NCI-H1048 (cell line): ENCODE measurements around the gene NECAB2.
A peak's percentile ranks its signal among the peaks of the same experiment; 100 is the strongest.

ENCODE experiments used
- DNase-seq: peaks from one replicate; lab custom pipeline; 2025; lab: John Stamatoyannopoulos, UW

NECAB2 gene

DNA sequence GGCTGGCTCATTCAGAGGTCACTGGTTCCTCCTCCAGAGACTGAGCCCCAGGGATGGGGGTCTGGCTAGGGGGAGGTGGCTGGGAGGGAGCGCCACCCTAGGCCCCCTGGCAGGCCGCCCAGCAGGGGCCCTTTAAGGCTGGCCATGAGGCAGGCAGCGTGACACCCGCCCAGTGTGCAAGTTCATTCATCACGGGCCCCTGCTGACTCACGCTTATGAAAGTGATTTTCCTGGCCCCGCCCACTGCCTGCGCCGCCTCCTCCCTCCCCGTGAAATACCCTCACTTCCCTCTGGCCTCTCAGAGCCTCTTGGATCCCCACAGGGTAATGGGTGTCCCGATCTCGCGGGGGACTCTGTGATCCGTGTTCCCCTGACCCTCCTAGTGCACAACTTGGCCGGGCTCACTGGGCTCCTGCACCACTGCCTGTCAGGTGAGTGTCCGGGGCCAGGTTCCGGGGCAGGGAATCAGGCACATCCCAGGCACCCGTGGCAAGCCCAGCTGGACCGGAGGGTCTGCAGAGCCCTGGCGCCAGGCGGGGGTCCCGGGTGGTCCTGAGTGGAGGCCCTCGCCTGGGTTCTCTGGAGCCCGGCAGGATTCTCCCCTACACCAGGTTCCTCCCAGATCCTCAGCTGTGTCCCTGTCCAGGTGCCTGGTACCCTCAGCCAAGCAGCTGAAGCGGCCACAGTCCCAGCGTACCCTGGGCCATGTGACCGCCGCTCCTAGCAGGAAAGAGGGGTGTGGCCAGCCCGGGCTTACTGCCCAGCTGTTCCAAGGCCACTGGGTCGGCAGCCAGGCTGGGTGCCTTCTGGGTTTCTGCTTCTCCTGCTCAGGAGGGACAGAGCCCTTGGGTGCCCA is 14.9 kb upstream of the NECAB2 start, which contains the start of gene OSGIN1:
Gene OSGIN1 (plus strand): TSS at position 301 of the 856 bp plus-strand sequence. CDS start 4,432 bp downstream, outside the sequence.
- DNase-seq: peak; percentile 31

DNA sequence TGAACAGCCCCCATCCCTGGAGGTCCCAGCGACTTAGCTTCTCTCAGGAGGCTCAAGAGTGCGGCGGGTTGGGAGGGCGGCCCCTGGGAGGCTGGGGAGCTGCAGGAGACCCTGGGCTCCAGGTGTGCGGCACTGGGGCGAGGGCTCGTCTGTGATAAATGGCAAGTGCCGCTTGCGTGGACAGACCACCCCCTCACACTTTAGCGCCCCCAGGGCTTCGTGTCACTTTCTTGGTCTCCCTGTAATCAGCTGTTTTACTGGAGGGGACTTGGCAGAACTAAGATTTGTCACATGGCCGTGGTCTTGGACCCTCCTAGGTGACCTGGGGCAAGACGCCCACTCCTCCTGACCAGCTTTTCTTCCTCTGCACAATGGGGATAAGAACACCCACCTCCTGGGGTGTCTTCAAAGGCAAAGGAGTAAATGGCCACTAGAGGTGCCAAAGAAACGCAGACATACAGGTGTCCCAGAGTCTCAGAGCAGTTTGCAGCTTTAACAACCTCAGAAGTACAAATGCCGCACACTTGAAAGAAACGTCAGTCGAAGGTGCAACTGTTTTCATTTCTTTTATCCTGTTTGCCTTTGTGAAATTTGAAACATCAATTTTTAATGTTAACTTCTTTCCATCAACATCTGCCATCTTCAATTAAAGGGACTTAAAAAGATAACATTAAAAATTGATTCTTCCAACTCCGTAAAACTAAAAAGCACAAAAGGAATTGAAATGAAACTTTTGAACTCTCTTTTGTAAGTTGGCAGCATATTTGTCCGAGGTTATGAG is 14.1 kb upstream of the NECAB2 start:
- no peak for DNase-seq

GRCh38 chr16:83954577-83955016 is 13.4 kb upstream of the NECAB2 start:
- DNase-seq: no peak

DNA sequence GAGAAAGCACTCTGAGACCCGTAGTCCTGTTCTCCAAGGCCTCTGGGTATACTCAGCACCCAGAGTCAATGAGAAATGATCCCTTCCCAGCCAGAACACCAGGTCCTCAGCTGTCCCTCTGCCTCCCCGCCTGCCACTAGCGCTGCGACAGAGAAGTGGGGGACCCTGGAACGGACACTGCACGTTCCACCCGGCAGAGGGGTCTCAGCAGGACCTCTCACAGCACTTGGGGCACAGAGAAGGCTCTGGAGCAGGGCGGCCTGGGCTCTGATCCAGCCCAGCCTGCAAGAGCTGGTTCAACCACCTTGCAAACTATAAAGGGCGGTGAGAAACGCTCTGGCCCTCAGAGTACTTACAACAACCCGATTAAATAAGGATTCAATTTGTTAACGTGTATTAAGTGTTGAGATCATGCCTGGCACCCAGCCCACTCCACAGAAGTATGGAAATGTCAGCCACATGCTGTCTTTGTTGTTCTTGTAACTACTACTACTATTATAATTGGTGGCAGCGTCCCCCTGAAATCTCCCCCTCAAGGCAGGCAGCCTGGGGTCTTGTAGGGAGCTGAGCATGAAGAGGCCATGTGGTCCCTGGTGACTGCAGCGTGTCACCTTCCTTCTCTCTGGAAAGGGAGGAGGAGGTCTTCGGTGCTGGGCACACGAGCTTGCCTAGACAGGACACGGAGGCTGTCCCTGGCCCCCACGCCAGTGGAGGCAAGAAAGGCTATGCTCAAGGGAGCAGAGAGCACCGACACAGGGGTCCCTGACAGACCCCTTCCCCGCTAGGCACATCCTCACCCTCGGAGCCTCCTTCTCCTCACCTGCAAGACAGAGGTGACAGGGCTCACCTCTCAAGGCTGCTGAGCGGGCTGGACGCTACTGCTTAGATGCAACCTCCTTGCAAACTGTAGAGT is 12.6 kb upstream of the NECAB2 start:
- DNase-seq: no peak

- DNase-seq: no peak
Observed at GRCh38 chr16:83956336-83957289, 11.4 kb upstream of the NECAB2 start.

DNA sequence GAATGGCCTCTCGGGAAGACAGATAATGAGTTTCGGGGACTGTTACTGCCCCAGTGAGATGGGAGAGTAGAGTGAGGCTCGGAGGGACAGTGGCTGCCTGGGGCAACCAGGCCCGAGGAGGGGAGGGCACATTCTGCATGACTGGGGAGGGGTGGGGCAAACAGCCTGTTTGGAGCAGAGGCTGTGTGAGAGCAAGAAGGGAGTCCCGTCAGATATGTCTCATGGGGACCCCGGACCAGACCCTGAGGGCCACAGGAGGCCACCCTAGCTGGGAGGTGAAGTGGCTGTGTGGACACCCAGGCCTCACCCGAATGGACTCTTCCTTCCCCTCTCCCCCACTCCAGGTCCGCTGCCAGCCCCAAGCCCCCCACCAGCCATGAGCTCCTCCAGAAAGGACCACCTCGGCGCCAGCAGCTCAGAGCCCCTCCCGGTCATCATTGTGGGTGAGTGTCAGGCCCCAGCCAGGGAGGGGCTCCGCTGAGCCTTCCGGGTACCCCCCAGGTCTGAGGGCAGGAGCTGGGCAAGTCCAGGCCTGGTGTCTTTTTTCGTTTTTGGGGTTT is 10.7 kb upstream of the NECAB2 start:
- no peak for DNase-seq

GRCh38 chr16:83958137-83958845 is 9.8 kb upstream of the NECAB2 start:
- no peak for DNase-seq

GRCh38 chr16:83958846-83959565 is 9.0 kb upstream of the NECAB2 start:
- no peak for DNase-seq

DNA sequence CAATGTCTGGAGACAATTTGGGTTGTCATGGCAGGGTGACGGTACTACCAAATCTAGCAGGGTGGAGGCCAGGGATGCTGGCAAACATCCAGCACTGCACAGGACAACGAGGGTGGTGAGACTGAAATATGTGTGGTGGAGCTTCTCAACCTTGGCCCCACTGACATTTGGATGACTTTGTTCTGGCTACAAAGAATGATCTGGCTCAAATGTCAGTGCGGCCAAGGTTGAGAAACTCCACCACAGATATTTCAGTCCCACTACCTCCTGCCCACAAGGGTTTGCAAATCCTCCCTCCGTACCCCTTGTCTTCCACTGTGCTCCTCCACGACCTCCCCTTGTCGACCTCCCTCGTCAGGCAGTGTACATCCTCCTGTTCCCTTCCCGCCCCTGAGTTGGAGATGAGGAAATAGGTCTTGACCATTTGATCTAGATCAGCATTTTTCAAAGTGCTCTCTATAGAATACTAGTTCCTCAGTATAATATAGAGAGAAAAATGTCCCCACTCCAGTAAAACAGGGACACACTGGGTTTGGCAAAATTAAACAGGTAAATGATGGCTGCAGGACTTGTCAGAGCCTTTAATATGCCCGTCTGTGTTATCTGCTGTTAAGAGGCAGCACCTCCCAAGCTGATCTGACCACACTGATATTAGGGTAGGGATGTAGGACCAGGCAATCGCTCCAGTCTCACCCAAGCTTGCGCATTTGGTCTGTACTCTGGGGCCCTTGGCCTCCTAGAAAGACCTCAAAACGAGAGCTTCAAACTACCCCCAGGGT is 8.2 kb upstream of the NECAB2 start:
- DNase-seq: no peak

GRCh38 chr16:83960521-83961249 is 7.4 kb upstream of the NECAB2 start:
- no peak for DNase-seq

DNA sequence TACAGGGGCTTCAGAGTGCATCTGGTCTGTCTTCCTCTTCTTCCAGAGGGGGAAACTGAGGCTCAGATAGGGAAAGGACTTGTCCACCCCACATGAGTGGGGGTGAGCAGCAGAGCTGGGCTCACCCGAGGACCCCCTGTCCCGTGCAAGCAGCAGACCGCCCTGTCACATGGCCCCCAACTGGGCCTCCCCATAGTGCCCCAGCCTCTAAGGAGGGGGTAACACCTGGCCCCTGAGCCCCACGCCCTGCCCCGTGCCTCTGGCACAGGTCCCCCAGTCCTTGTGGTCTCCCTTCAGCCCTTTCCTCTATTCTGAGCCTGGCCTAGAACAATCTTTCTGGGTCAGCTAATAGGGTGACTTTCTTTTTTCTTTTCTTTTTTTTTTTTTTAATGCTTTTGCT is 6.5 kb upstream of the NECAB2 start:
- no peak for DNase-seq

DNA sequence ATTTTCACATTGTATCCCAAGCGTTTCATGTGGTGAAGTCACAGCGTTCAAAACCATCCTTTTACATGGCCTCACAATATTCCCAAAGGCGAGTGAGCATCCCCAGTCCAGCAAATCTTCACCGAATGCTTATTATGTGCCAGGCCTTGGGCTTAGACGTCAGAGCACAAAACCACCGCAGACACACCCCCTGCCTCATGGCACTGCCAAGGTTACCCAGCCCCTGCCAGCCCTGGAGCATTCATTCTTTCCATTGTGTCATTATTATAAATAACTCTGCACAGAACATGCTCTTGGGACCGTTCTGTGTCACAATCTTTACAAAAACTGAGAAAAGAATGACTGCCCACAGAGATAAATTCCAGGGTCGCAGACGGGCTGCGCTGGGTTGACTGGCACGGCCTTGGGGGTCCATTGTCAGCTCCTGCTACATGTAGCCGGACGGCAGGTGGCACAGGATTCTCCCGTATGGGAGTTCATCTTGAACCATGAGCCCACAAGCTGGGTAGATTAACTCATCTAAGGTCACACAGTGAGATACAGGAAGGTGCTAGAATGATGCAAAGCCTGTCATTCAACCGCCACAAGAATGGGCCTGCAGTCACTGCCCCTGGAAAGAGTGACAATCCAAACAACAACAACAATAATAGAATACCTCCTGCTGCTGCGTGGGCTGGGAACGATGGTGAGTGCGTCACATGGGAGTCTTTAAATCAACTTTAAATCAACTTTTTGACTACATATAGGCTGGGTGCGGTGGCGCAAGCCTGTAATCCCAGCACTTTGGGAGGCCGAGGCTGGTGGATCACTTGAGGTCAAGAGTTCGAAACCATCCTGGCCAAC is 4.5 kb upstream of the NECAB2 start:
- DNase-seq: no peak

GRCh38 chr16:83964684-83965443 is 3.2 kb upstream of the NECAB2 start:
- no peak for DNase-seq

DNA sequence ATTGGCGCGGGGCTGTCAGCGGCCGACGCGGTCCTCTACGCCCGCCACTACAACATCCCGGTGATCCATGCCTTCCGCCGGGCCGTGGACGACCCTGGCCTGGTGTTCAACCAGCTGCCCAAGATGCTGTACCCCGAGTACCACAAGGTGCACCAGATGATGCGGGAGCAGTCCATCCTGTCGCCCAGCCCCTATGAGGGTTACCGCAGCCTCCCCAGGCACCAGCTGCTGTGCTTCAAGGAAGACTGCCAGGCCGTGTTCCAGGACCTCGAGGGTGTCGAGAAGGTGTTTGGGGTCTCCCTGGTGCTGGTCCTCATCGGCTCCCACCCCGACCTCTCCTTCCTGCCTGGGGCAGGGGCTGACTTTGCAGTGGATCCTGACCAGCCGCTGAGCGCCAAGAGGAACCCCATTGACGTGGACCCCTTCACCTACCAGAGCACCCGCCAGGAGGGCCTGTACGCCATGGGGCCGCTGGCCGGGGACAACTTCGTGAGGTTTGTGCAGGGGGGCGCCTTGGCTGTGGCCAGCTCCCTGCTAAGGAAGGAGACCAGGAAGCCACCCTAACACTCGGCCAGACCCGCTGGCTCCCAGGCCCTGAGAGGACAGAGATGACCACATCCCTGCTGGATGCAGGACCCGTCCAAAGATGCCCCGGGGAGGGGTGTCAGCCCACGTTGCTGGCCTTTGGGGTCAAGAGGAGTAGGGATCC is 2.4 kb upstream of the NECAB2 start:
- no peak for DNase-seq

DNA sequence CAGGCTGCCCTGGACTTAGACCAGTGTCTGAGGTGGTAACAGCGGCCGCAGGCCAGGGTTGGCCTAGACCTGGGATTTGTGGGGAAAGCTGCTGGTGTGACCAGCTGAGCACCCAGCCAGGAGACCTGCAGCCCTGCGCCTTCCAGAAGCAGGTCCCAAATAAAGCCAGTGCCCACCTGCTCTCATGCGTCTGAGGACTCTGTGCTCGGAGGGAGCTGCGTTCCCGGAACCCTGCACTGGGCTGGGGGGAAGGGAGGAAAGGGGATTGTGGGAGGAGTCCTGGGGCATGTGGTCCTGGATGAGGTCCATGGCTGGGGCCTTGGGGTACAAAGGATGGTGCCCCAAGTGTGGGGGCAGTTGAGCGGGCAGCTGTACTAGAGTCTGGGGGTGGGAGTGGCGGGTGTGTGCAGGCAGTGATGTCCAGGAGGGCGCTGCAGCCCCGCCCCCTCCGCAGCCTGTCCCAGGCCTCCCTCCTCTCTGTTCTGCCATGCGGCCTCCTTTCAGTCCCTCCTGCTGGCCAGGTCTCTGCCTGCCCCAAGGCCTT is 1.8 kb upstream of the NECAB2 start:
- no peak for DNase-seq
